CD4-positive, alpha-beta T cell treated with Interleukin-6 for 4 hours (primary cell): Measurements from ENCODE around the gene LAMC1.

Experiments
- DNase-seq: peaks from one replicate; pipeline ENCODE4 v3.0.0-alpha.2; 2020; ENCODE audit warnings: mixed read lengths

LAMC1 gene

GRCh38 chr1:183080406-183080805, 57.2 kb downstream of the LAMC1 start:
- DNase-seq: no peak

GRCh38 chr1:183081402-183082120, 58.3 kb downstream of the LAMC1 start:
- DNase-seq: no peak

- DNase-seq: no peak
These were observed 59.4 kb downstream of the LAMC1 start for GRCh38 chr1:183082650-183083049.

GRCh38 chr1:183087001-183087400, 63.8 kb downstream of the LAMC1 start:
- no peak for DNase-seq

GRCh38 chr1:183089025-183089639, 65.9 kb downstream of the LAMC1 start:
- DNase-seq: no peak

GRCh38 chr1:183090391-183091006, 67.3 kb downstream of the LAMC1 start:
- no peak for DNase-seq

- no peak for DNase-seq
These were observed 68.0 kb downstream of the LAMC1 start for GRCh38 chr1:183091181-183091580.

- no peak for DNase-seq
These were observed 69.1 kb downstream of the LAMC1 start for GRCh38 chr1:183092350-183092749.

GRCh38 chr1:183093066-183093668, 69.9 kb downstream of the LAMC1 start:
- no peak for DNase-seq

GRCh38 chr1:183093786-183094298, 70.6 kb downstream of the LAMC1 start:
- no peak for DNase-seq

- no peak for DNase-seq
These were observed 71.1 kb downstream of the LAMC1 start for GRCh38 chr1:183094351-183094750.

- no peak for DNase-seq
These were observed 73.1 kb downstream of the LAMC1 start for GRCh38 chr1:183096351-183096750.

GRCh38 chr1:183096894-183097293, 73.7 kb downstream of the LAMC1 start:
- no peak for DNase-seq

GRCh38 chr1:183097438-183098051, 74.3 kb downstream of the LAMC1 start:
- no peak for DNase-seq

- no peak for DNase-seq
These were observed 75.1 kb downstream of the LAMC1 start for GRCh38 chr1:183098317-183098716.

- no peak for DNase-seq
These were observed 77.2 kb downstream of the LAMC1 start for GRCh38 chr1:183100361-183100974.

GRCh38 chr1:183101081-183101480, 77.9 kb downstream of the LAMC1 start:
- DNase-seq: no peak

- DNase-seq: no peak
These were observed 78.6 kb downstream of the LAMC1 start for GRCh38 chr1:183101841-183102276.

GRCh38 chr1:183103147-183103546, 79.9 kb downstream of the LAMC1 start:
- no peak for DNase-seq

GRCh38 chr1:183103577-183103976, 80.4 kb downstream of the LAMC1 start:
- DNase-seq: no peak

GRCh38 chr1:183105449-183105848, 82.2 kb downstream of the LAMC1 start:
- no peak for DNase-seq

- no peak for DNase-seq
These were observed 82.9 kb downstream of the LAMC1 start for GRCh38 chr1:183106166-183106565.

- no peak for DNase-seq
These were observed 83.5 kb downstream of the LAMC1 start for GRCh38 chr1:183106746-183107145.
